Tibial nerve (tissue), 4 donors: Measurements from ENCODE around the gene PLA2G4A. TPM values are rescaled to one million over a fixed set of nuclear protein-coding genes. Genes with fewer than 3 reads are reported as not detected.

Experiments used
- DNase-seq, 2 donors: peaks; one replicate each; pipeline ENCODE4 v3.0.0-alpha.2; 2019; ENCODE audit warnings: low spot score in 2 of 2
- H3K27ac ChIP-seq, 4 donors: fragments of 200-600 bp; sonication (generic) in 3 of 4; one replicate each; pipeline ENCODE4 v1.5.1; 2017 to 2019; ENCODE audit warnings: mild to moderate bottlenecking in 1 of 4
- H3K27me3 ChIP-seq, 2 donors: fragments of 200-600 bp; sonication (generic) in 1 of 2; one replicate each; pipeline versions ENCODE4 v1.5.1 to v1.6.0; 2017 to 2019
- H3K36me3 ChIP-seq, 3 donors: fragments of 200-600 bp; sonication (generic); one replicate each; pipeline ENCODE4 v1.5.1; 2018 to 2019
- H3K4me1 ChIP-seq, 4 donors: fragments of 200-600 bp; sonication (generic) in 3 of 4; one replicate each; pipeline ENCODE4 v1.5.1; 2017 to 2019
- H3K4me3 ChIP-seq, 4 donors: fragments of 200-600 bp; sonication (generic) in 3 of 4; one replicate each; pipeline ENCODE4 v1.5.1; 2017 to 2019; ENCODE audit warnings: mild to moderate bottlenecking in 1 of 4, moderate library complexity in 1 of 4
- H3K9me3 ChIP-seq, 4 donors: fragments of 200-600 bp; sonication (generic) in 3 of 4; one replicate each; pipeline ENCODE4 v1.5.1; 2017 to 2019
- CTCF ChIP-seq, 5 experiments: fragments of 200-600 bp in 3 of 5; fragments of 450-650 bp in 2 of 5; sonication (generic) in 3 of 5; IDR thresholded peaks; one replicate each; pipeline ENCODE4 v1.5.1; 2016 to 2019; ENCODE audit warnings: antibody characterized with exemption in 5 of 5, mild to moderate bottlenecking in 3 of 5, moderate library complexity in 2 of 5
- EP300 ChIP-seq, 2 donors: sonication (generic); formaldehyde crosslinking; IDR thresholded peaks; one replicate each; pipeline ENCODE4 v1.6.1; 2017; ENCODE audit warnings: antibody characterized with exemption in 2 of 2, mild to moderate bottlenecking in 1 of 2
- POLR2A ChIP-seq, 2 donors: fragments of 450-650 bp; IDR thresholded peaks; one replicate each; pipeline ENCODE4 v1.6.1; 2017; ENCODE audit warnings: antibody characterized with exemption in 2 of 2, mild to moderate bottlenecking in 2 of 2, moderate library complexity in 2 of 2
- WGBS, 2 donors: methylation state at CpG; one replicate each; pipeline ENCODE4 v1.1.5; 2018; 5-methylcytosine and 5-hydroxymethylcytosine counted together
- total RNA-seq, 4 donors: library from RNA; depleted of rRNA; stranded (reverse); fragments of >200 nt; gene quantifications; one replicate each; pipeline ENCODE4 v1.1.0, GENCODE V29; 2016

PLA2G4A gene
- total RNA-seq, 4 donors from 2014 or later: 3.7 to 7.2 (median 6.3) TPM

- TF ChIP-seq EP300 (IDR thresholded peaks at IDR 0.05): no peak
- no peak for TF ChIP-seq CTCF (IDR thresholded peaks at IDR 0.05)
- TF ChIP-seq POLR2A (IDR thresholded peaks at IDR 0.05): no peak
- Histone ChIP-seq H3K36me3 (no peaks in the 10 kb centered on the region), H3K9me3 (no peaks in the 10 kb centered on the region), H3K4me1 (no peaks in the 10 kb centered on the region), H3K27ac (no peak overlapping the region), H3K4me3 (no peak overlapping the region), H3K27me3 (no peaks in the 10 kb centered on the region)
- no peak for DNase-seq
- WGBS, 2 donors: 86 to 95% methylated on average over 8 of the region's 8 CpGs
Observed at GRCh38 chr1:186943891-186944686, 115.3 kb downstream of the PLA2G4A start.

- 89 to 96% methylated on average over 4 of the region's 4 CpGs for WGBS, 2 donors
Observed at GRCh38 chr1:186945146-186945545, 116.4 kb downstream of the PLA2G4A start.

GRCh38 chr1:186948535-186948934 lies 119.8 kb downstream of the PLA2G4A start:
- DNase-seq: no peak
- Histone ChIP-seq H3K4me3 (no peak overlapping the region), H3K27ac (no peak overlapping the region), H3K4me1 (no peaks in the 10 kb centered on the region), H3K9me3 (no peaks in the 10 kb centered on the region), H3K27me3 (no peaks in the 10 kb centered on the region), H3K36me3 (no peaks in the 10 kb centered on the region)
- no peak for TF ChIP-seq POLR2A (IDR thresholded peaks at IDR 0.05)
- TF ChIP-seq EP300 (IDR thresholded peaks at IDR 0.05): no peak
- no peak for TF ChIP-seq CTCF (IDR thresholded peaks at IDR 0.05)
- WGBS, 2 donors: 53 to 57% methylated on average over 4 of the region's 4 CpGs

More at GRCh38 chr1:186945146-186945545, 116.4 kb downstream of the PLA2G4A start:
- no peak overlapping the region for H3K27ac ChIP-seq
- H3K4me3 ChIP-seq: no peak overlapping the region
- DNase-seq: no peak
- H3K27me3 ChIP-seq: no peaks in the 10 kb centered on the region
- TF ChIP-seq CTCF (IDR thresholded peaks at IDR 0.05) (no peak), EP300 (IDR thresholded peaks at IDR 0.05) (no peak), POLR2A (IDR thresholded peaks at IDR 0.05) (no peak)
- H3K36me3 ChIP-seq: no peaks in the 10 kb centered on the region
- H3K4me1 ChIP-seq: no peaks in the 10 kb centered on the region
- no peaks in the 10 kb centered on the region for H3K9me3 ChIP-seq

GRCh38 chr1:186949173-186949572 lies 120.4 kb downstream of the PLA2G4A start:
- DNase-seq: no peak
- Histone ChIP-seq H3K9me3 (no peaks in the 10 kb centered on the region), H3K27ac (no peak overlapping the region), H3K4me1 (no peaks in the 10 kb centered on the region), H3K4me3 (no peak overlapping the region), H3K27me3 (no peaks in the 10 kb centered on the region), H3K36me3 (no peaks in the 10 kb centered on the region)
- 1 to 59% methylated on average over 1 of the region's 1 CpG for WGBS, 2 donors
- TF ChIP-seq EP300 (IDR thresholded peaks at IDR 0.05) (no peak), CTCF (IDR thresholded peaks at IDR 0.05) (no peak), POLR2A (IDR thresholded peaks at IDR 0.05) (no peak)

GRCh38 chr1:186950547-186950946 lies 121.8 kb downstream of the PLA2G4A start:
- H3K9me3 ChIP-seq: no peaks in the 10 kb centered on the region
- DNase-seq: no peak
- no peak for TF ChIP-seq CTCF (IDR thresholded peaks at IDR 0.05)
- no peak for TF ChIP-seq POLR2A (IDR thresholded peaks at IDR 0.05)
- no peaks in the 10 kb centered on the region for H3K4me1 ChIP-seq
- no peaks in the 10 kb centered on the region for H3K27me3 ChIP-seq
- H3K4me3 ChIP-seq: no peak overlapping the region
- H3K27ac ChIP-seq: no peak overlapping the region
- H3K36me3 ChIP-seq: no peaks in the 10 kb centered on the region
- 83 to 84% methylated on average over 4 of the region's 4 CpGs for WGBS, 2 donors
